ENCODE data around the gene BRIX1. TPM values are rescaled to one million over a fixed set of nuclear protein-coding genes. Genes with fewer than 3 reads are reported as not detected.

BRIX1 gene, protein sequence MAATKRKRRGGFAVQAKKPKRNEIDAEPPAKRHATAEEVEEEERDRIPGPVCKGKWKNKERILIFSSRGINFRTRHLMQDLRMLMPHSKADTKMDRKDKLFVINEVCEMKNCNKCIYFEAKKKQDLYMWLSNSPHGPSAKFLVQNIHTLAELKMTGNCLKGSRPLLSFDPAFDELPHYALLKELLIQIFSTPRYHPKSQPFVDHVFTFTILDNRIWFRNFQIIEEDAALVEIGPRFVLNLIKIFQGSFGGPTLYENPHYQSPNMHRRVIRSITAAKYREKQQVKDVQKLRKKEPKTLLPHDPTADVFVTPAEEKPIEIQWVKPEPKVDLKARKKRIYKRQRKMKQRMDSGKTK
- total RNA-seq, result 59.2 and 64.0 TPM in 2 replicates

DNA sequence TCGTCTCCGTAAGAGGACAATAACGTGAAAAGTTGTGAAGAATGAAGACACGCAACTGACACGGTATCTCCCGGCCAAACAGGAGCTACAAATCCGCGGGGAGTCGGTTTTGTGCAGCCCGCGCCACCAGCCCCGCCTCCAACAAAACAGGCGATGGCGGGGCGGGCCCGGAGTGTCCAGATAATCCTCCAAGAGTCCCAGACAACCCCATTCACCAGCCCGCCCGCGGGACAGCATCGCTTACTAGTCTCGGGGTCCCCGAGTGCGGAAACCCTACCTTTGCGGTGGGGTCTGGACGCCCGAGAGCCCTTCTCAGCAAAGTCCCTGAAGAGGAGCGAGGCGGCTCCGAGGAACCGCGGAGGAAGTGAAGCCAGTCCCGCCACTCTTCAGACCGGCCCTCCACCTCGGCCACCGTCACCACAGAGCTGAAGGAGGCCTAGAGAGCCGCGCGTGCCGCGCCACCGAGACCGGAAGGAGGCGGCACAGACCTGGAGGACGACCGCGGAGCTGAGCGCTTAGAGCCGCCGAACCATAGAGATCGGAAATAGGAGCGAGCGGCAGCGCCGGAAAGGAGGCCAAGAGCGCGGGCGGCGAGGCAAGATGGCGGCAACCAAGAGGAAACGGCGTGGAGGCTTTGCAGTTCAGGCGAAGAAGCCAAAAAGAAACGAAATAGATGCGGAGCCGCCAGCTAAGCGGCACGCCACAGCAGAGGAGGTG, at the start of gene BRIX1, which contains the start of gene RAD1:
Gene BRIX1, plus strand, starts transcription at position 573 of the 717 bp plus-strand sequence. Its CDS starts 28 bp downstream, at position 601.
Gene RAD1, minus strand, starts transcription at position 366 of the 717 bp plus-strand sequence. CDS start 612 bp downstream, outside the sequence.

DNA sequence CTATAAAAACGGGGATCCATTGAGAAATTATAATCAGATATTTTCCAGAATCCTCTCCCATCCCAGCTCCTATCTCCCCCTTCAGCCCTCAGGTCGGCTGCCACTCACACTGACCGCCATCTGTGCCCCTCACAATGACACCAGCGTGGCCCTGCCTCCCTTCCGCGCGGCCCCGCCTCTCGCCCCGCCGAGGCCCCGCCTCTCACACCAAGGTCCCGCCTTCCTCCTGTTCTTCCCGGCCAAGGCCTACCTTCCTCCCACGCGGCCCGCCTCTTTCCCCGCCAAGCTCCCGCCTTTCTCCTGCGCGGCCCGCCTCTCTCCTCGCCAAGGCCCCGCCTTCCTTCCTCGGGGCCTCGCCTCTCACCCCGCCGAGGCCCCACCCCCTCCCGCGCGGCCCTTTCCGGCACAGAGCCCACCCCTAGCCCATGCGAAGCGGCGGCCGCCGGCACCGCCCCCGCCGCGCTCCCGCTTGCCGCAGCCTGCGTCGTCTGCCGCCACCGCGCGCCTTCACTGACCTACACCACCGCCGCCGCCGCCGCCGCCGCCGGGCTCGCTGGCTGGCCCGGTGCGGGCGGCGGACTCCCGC, 13.7 kb downstream of the BRIX1 start, which contains the start of gene DNAJC21:
Gene DNAJC21, plus strand, starts transcription at position 426 of the 586 bp plus-strand sequence. CDS start 261 bp downstream, outside the sequence.

Other genes with a start within 250 kb of the BRIX1 start
- gene TTC23L, start 76.5 kb upstream of the BRIX1 start, total RNA-seq, result 0.07 TPM in 1 of 2 replicates, not detected in the other
- gene RAD1, start 207 bp upstream of the BRIX1 start, total RNA-seq, result 27.7 and 28.2 TPM in 2 replicates
- gene DNAJC21, start 13.8 kb downstream of the BRIX1 start, total RNA-seq, result 37.2 and 38.3 TPM in 2 replicates
- gene AGXT2, start 132.2 kb downstream of the BRIX1 start, total RNA-seq, result not detected in 2 replicates